ENCODE data around the gene BMAL1.

The BMAL1 gene

GRCh38 chr11:13292970-13293369, 15.4 kb downstream of the BMAL1 start:
- no peak for DNase-seq

GRCh38 chr11:13294178-13294577, 16.6 kb downstream of the BMAL1 start:
- no peak for DNase-seq

GRCh38 chr11:13294771-13295579, 17.4 kb downstream of the BMAL1 start:
- DNase-seq: no peak

- no peak for DNase-seq
Observed at GRCh38 chr11:13297308-13297916, 19.8 kb downstream of the BMAL1 start.

GRCh38 chr11:13297917-13298356, 20.3 kb downstream of the BMAL1 start:
- no peak for DNase-seq

- DNase-seq: no peak
Observed at GRCh38 chr11:13298765-13299164, 21.2 kb downstream of the BMAL1 start.

- no peak for DNase-seq
Observed at GRCh38 chr11:13301522-13301921, 23.9 kb downstream of the BMAL1 start.

GRCh38 chr11:13302420-13302958, 24.9 kb downstream of the BMAL1 start:
- DNase-seq: no peak

- no peak for DNase-seq
Observed at GRCh38 chr11:13303668-13304649, 26.4 kb downstream of the BMAL1 start.

GRCh38 chr11:13304655-13305335, 27.2 kb downstream of the BMAL1 start:
- DNase-seq: no peak

GRCh38 chr11:13308704-13309103, 31.1 kb downstream of the BMAL1 start:
- no peak for DNase-seq

GRCh38 chr11:13309156-13309555, 31.6 kb downstream of the BMAL1 start:
- no peak for DNase-seq

GRCh38 chr11:13310443-13310842, 32.9 kb downstream of the BMAL1 start:
- no peak for DNase-seq

- DNase-seq: no peak
Observed at GRCh38 chr11:13311570-13311969, 34.0 kb downstream of the BMAL1 start.

GRCh38 chr11:13313005-13313819, 35.6 kb downstream of the BMAL1 start:
- no peak for DNase-seq

GRCh38 chr11:13314676-13315394, 37.2 kb downstream of the BMAL1 start:
- DNase-seq: no peak

GRCh38 chr11:13315517-13316432, 38.2 kb downstream of the BMAL1 start:
- no peak for DNase-seq

GRCh38 chr11:13316528-13316961, 39.0 kb downstream of the BMAL1 start:
- DNase-seq: no peak

- DNase-seq: no peak
Observed at GRCh38 chr11:13317293-13318080, 39.9 kb downstream of the BMAL1 start.

Data from activated gamma-delta T cell treated with Interleukin-2 at 50 U/mL for 16 hours (primary cell).